Measurements from ENCODE around the gene EDN3. TPM values are rescaled to one million over a fixed set of nuclear protein-coding genes. Genes with fewer than 3 reads are reported as not detected.

The EDN3 gene
- total and polyA plus RNA-seq, 2 donors (not counting 1 experiment from before 2014, with no cell fraction given), result not detected

DNA sequence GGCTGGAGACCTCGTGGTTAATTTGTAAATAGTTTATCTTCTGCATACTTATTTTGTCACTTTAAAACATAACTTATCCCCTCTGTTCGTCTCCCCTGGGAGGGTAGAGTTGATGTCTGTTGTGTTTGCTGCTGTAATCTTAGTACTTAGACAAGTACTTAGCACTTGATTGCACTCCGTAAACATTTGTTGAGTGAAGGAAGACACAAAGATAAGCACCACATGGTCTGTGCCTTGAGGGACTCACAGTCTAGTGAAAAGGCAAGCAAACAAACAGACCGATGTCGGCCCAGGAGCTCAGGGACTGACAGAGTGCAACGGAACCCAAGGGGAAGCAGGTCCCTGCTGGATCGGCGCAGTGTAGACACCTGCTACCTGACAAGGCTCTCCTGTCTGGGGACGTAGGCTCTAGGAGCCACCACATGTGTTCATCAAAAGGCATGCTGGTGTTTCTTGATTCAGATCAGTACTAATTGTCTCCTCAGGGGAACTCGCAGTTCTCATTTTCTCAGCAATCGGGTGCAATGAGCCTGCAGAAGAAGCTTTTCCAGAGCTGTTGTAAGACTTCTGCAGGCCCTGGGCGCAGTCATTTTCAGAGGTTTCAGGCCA lies 31.4 kb downstream of the EDN3 start:
- H4K20me1 ChIP-seq (ENCODE audit: control insufficient read depth, extremely low read depth, insufficient read depth, low read length), result no peaks in the 10 kb centered on the region
- H3K4me3 ChIP-seq (replicated peaks in 1 of 4; ENCODE audit: control extremely low read depth in 1 of 4, insufficient read depth in 1 of 4, low read depth in 3 of 4, low read length in 4 of 4), result no peak overlapping the region
- H3K27me3 ChIP-seq (ENCODE audit: control insufficient read depth, insufficient read depth, low read length), result no peaks in the 10 kb centered on the region
- no peaks in the 10 kb centered on the region for H3K4me1 ChIP-seq (ENCODE audit: control insufficient read depth, extremely low read depth, insufficient read depth, low read length)
- H3K9ac ChIP-seq (ENCODE audit: insufficient read depth, low read length), result no peak overlapping the region
- no peak for DNase-seq (ENCODE audit: low read depth in 2 of 2)
- H3K4me2 ChIP-seq (ENCODE audit: extremely low read depth, insufficient read depth, low read length), result no peak overlapping the region
- TF ChIP-seq EZH2 (IDR thresholded peaks at IDR 0.05; ENCODE audit: low read length, missing control alignments) (no peak), CTCF (conservative IDR thresholded peaks at IDR 0.05 in 1 of 2, IDR thresholded peaks at IDR 0.05 in 1 of 2; ENCODE audit: low read depth in 1 of 2, low read length in 2 of 2) (no peak)
- H3K9me3 ChIP-seq (ENCODE audit: control insufficient read depth, insufficient read depth, low read depth, low read length), result no peaks in the 10 kb centered on the region
- no peak overlapping the region for H2AFZ ChIP-seq (ENCODE audit: low read length)
- no peaks in the 10 kb centered on the region for H3K79me2 ChIP-seq (ENCODE audit: control insufficient read depth, insufficient read depth, low read length)
- H3K36me3 ChIP-seq (ENCODE audit: control insufficient read depth, insufficient read depth, low read length), result no peaks in the 10 kb centered on the region
- no peak overlapping the region for H3K27ac ChIP-seq (ENCODE audit: insufficient read depth, low read length)

GRCh38 chr20:59333260-59333845 lies 32.9 kb downstream of the EDN3 start:
- DNase-seq (ENCODE audit: low read depth in 2 of 2), result no peak
- H3K27ac ChIP-seq (ENCODE audit: insufficient read depth, low read length), result no peak overlapping the region
- no peak overlapping the region for H2AFZ ChIP-seq (ENCODE audit: low read length)
- H4K20me1 ChIP-seq (ENCODE audit: control insufficient read depth, extremely low read depth, insufficient read depth, low read length), result no peaks in the 10 kb centered on the region
- no peak overlapping the region for H3K4me2 ChIP-seq (ENCODE audit: extremely low read depth, insufficient read depth, low read length)
- H3K36me3 ChIP-seq (ENCODE audit: control insufficient read depth, insufficient read depth, low read length), result no peaks in the 10 kb centered on the region
- H3K27me3 ChIP-seq (ENCODE audit: control insufficient read depth, insufficient read depth, low read length), result no peaks in the 10 kb centered on the region
- H3K9ac ChIP-seq (ENCODE audit: insufficient read depth, low read length), result no peak overlapping the region
- no peaks in the 10 kb centered on the region for H3K79me2 ChIP-seq (ENCODE audit: control insufficient read depth, insufficient read depth, low read length)
- no peaks in the 10 kb centered on the region for H3K4me1 ChIP-seq (ENCODE audit: control insufficient read depth, extremely low read depth, insufficient read depth, low read length)
- no peak overlapping the region for H3K4me3 ChIP-seq (replicated peaks in 1 of 4; ENCODE audit: control extremely low read depth in 1 of 4, insufficient read depth in 1 of 4, low read depth in 3 of 4, low read length in 4 of 4)
- no peaks in the 10 kb centered on the region for H3K9me3 ChIP-seq (ENCODE audit: control insufficient read depth, insufficient read depth, low read depth, low read length)
- TF ChIP-seq EZH2 (IDR thresholded peaks at IDR 0.05; ENCODE audit: low read length, missing control alignments) (no peak), CTCF (conservative IDR thresholded peaks at IDR 0.05 in 1 of 2, IDR thresholded peaks at IDR 0.05 in 1 of 2; ENCODE audit: low read depth in 1 of 2, low read length in 2 of 2) (no peak)

GRCh38 chr20:59333951-59334350 lies 33.5 kb downstream of the EDN3 start:
- TF ChIP-seq EZH2 (IDR thresholded peaks at IDR 0.05; ENCODE audit: low read length, missing control alignments) (no peak), CTCF (conservative IDR thresholded peaks at IDR 0.05 in 1 of 2, IDR thresholded peaks at IDR 0.05 in 1 of 2; ENCODE audit: low read depth in 1 of 2, low read length in 2 of 2) (no peak)
- no peaks in the 10 kb centered on the region for H3K27me3 ChIP-seq (ENCODE audit: control insufficient read depth, insufficient read depth, low read length)
- H4K20me1 ChIP-seq (ENCODE audit: control insufficient read depth, extremely low read depth, insufficient read depth, low read length), result no peaks in the 10 kb centered on the region
- H3K4me2 ChIP-seq (ENCODE audit: extremely low read depth, insufficient read depth, low read length), result no peak overlapping the region
- DNase-seq (ENCODE audit: low read depth in 2 of 2), result no peak
- H2AFZ ChIP-seq (ENCODE audit: low read length), result no peak overlapping the region
- no peaks in the 10 kb centered on the region for H3K4me1 ChIP-seq (ENCODE audit: control insufficient read depth, extremely low read depth, insufficient read depth, low read length)
- H3K9ac ChIP-seq (ENCODE audit: insufficient read depth, low read length), result no peak overlapping the region
- no peak overlapping the region for H3K27ac ChIP-seq (ENCODE audit: insufficient read depth, low read length)
- no peaks in the 10 kb centered on the region for H3K36me3 ChIP-seq (ENCODE audit: control insufficient read depth, insufficient read depth, low read length)
- H3K9me3 ChIP-seq (ENCODE audit: control insufficient read depth, insufficient read depth, low read depth, low read length), result no peaks in the 10 kb centered on the region
- no peak overlapping the region for H3K4me3 ChIP-seq (replicated peaks in 1 of 4; ENCODE audit: control extremely low read depth in 1 of 4, insufficient read depth in 1 of 4, low read depth in 3 of 4, low read length in 4 of 4)
- no peaks in the 10 kb centered on the region for H3K79me2 ChIP-seq (ENCODE audit: control insufficient read depth, insufficient read depth, low read length)

All from fibroblast of lung (primary cell).